ENCODE measurements around the gene HDGFL1. TPM values are rescaled to one million over a fixed set of nuclear protein-coding genes. Genes with fewer than 3 reads are reported as not detected.

HDGFL1 gene
- total and polyA plus RNA-seq, 2 of the 8 experiments (the other 6 are each of a cell fraction or from before 2014, with no cell fraction given) = not detected

DNA sequence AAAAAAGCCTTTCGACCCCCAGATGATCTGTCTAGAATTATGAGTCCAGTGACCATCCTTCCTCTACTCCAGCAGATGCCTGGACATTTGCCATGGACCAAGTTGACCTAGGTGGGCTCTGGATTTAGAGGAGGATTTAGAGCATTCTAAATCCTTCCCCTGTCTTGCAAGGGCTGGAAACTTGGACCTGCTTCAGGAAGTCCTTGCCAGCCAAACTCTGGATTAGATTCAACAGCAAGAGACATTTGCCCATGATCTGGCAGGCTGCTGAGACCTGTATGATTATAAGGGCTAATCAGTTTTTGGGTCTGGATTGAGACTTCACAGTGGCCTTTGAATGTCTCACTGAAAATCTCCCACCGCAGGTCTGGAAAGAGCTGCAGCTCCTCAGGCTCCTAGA is 13.1 kb upstream of the HDGFL1 start:
- no peak overlapping the region for H3K4ac ChIP-seq (replicated peaks; ENCODE audit: insufficient read length, low read depth, low read length)
- no peak overlapping the region for H2AFZ ChIP-seq (ENCODE audit: low read length)
- no peak overlapping the region for H3K23ac ChIP-seq (ENCODE audit: insufficient read length)
- no peak overlapping the region for H2BK15ac ChIP-seq (ENCODE audit: low read length)
- H4K91ac ChIP-seq (replicated peaks; ENCODE audit: insufficient read length, low read length) = no peak overlapping the region
- H2BK20ac ChIP-seq (ENCODE audit: low read length) = no peak overlapping the region
- ChIA-PET POLR2A (ENCODE audit: partially characterized antibody) (no interaction called here), CTCF (ENCODE audit: partially characterized antibody) (interaction anchor here (0.8 kb wide), 1 partner anchor 12 kb away, joined by 3 read pairs; no protein-coding TSS in a partner anchor)
- H3K23me2 ChIP-seq (ENCODE audit: low read depth, low read length) = no peaks in the 10 kb centered on the region
- H3K4me3 ChIP-seq (ENCODE audit: extremely low read depth in 1 of 4, insufficient read depth in 2 of 4, low read depth in 3 of 4, low read length in 4 of 4) = no peak overlapping the region
- H3K4me2 ChIP-seq (ENCODE audit: insufficient read depth in 1 of 2, low read depth in 2 of 2, low read length in 2 of 2) = no peak overlapping the region
- H3K9me3 ChIP-seq (ENCODE audit: insufficient read depth in 2 of 2, low read depth in 1 of 2, low read length in 1 of 2) = peaks cover 0 to 6% of the 10 kb centered on the region in 2 experiments; a peak in 1 of 4 replicates
- H3K18ac ChIP-seq (ENCODE audit: extremely low read depth, low read length) = no peak overlapping the region
- H3K79me2 ChIP-seq (ENCODE audit: control insufficient read depth in 1 of 2, insufficient read depth in 2 of 2, low read length in 2 of 2) = no peaks in the 10 kb centered on the region
- H4K20me1 ChIP-seq (replicated peaks in 1 of 2; ENCODE audit: control insufficient read depth in 1 of 2, insufficient read depth in 2 of 2, low read length in 2 of 2) = no peaks in the 10 kb centered on the region
- TF ChIP-seq EP300 (IDR thresholded peaks at IDR 0.05; ENCODE audit: borderline replicate concordance in 1 of 2, low read depth in 2 of 2, low read length in 2 of 2) (no peak), MAX (IDR thresholded peaks at IDR 0.05) (no peak), SIN3A (conservative IDR thresholded peaks at IDR 0.05 in 1 of 2, IDR thresholded peaks at IDR 0.05 in 1 of 2; ENCODE audit: low read depth in 1 of 2, low read length in 2 of 2) (no peak), KDM4A (IDR thresholded peaks at IDR 0.05; ENCODE audit: low read depth, low read length, severe bottlenecking) (no peak), TCF12 (IDR thresholded peaks at IDR 0.05; ENCODE audit: low read depth, low read length) (no peak), NRF1 (IDR thresholded peaks at IDR 0.05; ENCODE audit: low read depth, low read length) (no peak), EZH2 (IDR thresholded peaks at IDR 0.05; ENCODE audit: low read depth, low read length, severe bottlenecking) (no peak), PHF8 (conservative IDR thresholded peaks at IDR 0.05; ENCODE audit: low read depth, low read length) (no peak), SP1 (IDR thresholded peaks at IDR 0.05; ENCODE audit: low read depth, low read length) (no peak), CEBPB (IDR thresholded peaks at IDR 0.05; ENCODE audit: low read depth, low read length) (no peak), EGR1 (IDR thresholded peaks at IDR 0.05; ENCODE audit: borderline replicate concordance, low read depth, low read length) (no peak), SAP30 (IDR thresholded peaks at IDR 0.05; ENCODE audit: insufficient read depth, insufficient replicate concordance, low read length) (no peak), TEAD4 (IDR thresholded peaks at IDR 0.05; ENCODE audit: low read depth, low read length) (no peak)
- H2BK12ac ChIP-seq (ENCODE audit: low read depth, low read length) = no peak overlapping the region
- no peak for DNase-seq (ENCODE audit: low read depth in 1 of 2, low spot score in 2 of 2)
- H3K56ac ChIP-seq (replicated peaks; ENCODE audit: insufficient read length, low read depth, low read length) = no peak overlapping the region
- no peaks in the 10 kb centered on the region for H3K4me1 ChIP-seq (replicated peaks in 1 of 4; ENCODE audit: control insufficient read depth in 3 of 4, insufficient read depth in 4 of 4, low read length in 3 of 4)
- FAIRE-seq = no peak
- H2AK5ac ChIP-seq (ENCODE audit: low read depth, low read length) = no peak overlapping the region
- H2BK120ac ChIP-seq (replicated peaks; ENCODE audit: low read depth, low read length) = no peak overlapping the region
- no peaks in the 10 kb centered on the region for H3K79me1 ChIP-seq (ENCODE audit: low read depth, low read length)
- H3K27ac ChIP-seq (ENCODE audit: low read depth, low read length) = no peak overlapping the region
- H3K9ac ChIP-seq (replicated peaks in 1 of 4; ENCODE audit: extremely low read depth in 1 of 4, low read depth in 3 of 4, low read length in 3 of 4) = no peak overlapping the region
- H4K8ac ChIP-seq (ENCODE audit: extremely low read depth, insufficient read depth, low read length) = no peak overlapping the region
- H4K5ac ChIP-seq (ENCODE audit: insufficient read length, low read depth, low read length) = no peak overlapping the region
- no peak overlapping the region for H3K14ac ChIP-seq (ENCODE audit: insufficient read length)
- no peaks in the 10 kb centered on the region for H3K27me3 ChIP-seq (replicated peaks in 1 of 4; ENCODE audit: control insufficient read depth in 3 of 4, extremely low read depth in 1 of 4, insufficient read depth in 3 of 4, low read length in 3 of 4)
- H3K36me3 ChIP-seq (ENCODE audit: control insufficient read depth in 2 of 4, insufficient read depth in 4 of 4, low read length in 3 of 4) = no peaks in the 10 kb centered on the region
- 95% methylated on average over 2 of the region's 2 CpGs; no CpG with 5 or more reads in 1 of the 2 experiments for WGBS, 2 experiments (ENCODE audit: extremely low coverage in 1 of 2, insufficient coverage in 1 of 2, insufficient read length in 1 of 2, insufficient replicate concordance in 2 of 2, low coverage in 1 of 2, low lambda C conversion rate in 2 of 2, missing lambda C conversion rate in 1 of 2)
- H2BK5ac ChIP-seq (ENCODE audit: low read depth, low read length) = no peak overlapping the region

Data from H1 (cell line).